Prostate gland (tissue), 2 donors: Measurements from ENCODE around the gene ARL16.

Source experiments
- CTCF ChIP-seq, 4 experiments: fragments of 200-600 bp in 2 of 4; fragments of 450-650 bp in 2 of 4; sonication (generic) in 2 of 4; IDR thresholded peaks; 1 replicate in 3 of 4; 2 replicates in 1 of 4; pipeline ENCODE4 v1.5.1; 2016 to 2019; ENCODE audit warnings: antibody characterized with exemption in 4 of 4, mild to moderate bottlenecking in 2 of 4, moderate library complexity in 2 of 4
- POLR2A ChIP-seq: fragments of 450-650 bp; IDR thresholded peaks from one replicate; pipeline ENCODE4 v1.6.1; 2016; ENCODE audit warnings: antibody characterized with exemption, mild to moderate bottlenecking
- POLR2AphosphoS5 ChIP-seq: sonication (generic); formaldehyde crosslinking; IDR thresholded peaks from one replicate; pipeline ENCODE4 v1.6.1; 2017; ENCODE audit warnings: antibody characterized with exemption

- TF ChIP-seq POLR2AphosphoS5 (peak; percentile 91), CTCF (IDR thresholded peaks at IDR 0.05) (peak in 1 of 4 experiments; percentile 3), POLR2A (peak; percentile 48)
Measured at GRCh38 chr17:81723651-81724209, 40.1 kb upstream of the ARL16 start.
